NCI-H524 treated with DMSO at 0.1 percent for 48 hours (cell line): ENCODE data around the gene SCRN1.
A peak's percentile ranks its signal among the peaks of the same experiment; 100 is the strongest.

Experiments used
- DNase-seq: peaks from one replicate; lab custom pipeline; 2025; lab: John Stamatoyannopoulos, UW

The SCRN1 gene

DNA sequence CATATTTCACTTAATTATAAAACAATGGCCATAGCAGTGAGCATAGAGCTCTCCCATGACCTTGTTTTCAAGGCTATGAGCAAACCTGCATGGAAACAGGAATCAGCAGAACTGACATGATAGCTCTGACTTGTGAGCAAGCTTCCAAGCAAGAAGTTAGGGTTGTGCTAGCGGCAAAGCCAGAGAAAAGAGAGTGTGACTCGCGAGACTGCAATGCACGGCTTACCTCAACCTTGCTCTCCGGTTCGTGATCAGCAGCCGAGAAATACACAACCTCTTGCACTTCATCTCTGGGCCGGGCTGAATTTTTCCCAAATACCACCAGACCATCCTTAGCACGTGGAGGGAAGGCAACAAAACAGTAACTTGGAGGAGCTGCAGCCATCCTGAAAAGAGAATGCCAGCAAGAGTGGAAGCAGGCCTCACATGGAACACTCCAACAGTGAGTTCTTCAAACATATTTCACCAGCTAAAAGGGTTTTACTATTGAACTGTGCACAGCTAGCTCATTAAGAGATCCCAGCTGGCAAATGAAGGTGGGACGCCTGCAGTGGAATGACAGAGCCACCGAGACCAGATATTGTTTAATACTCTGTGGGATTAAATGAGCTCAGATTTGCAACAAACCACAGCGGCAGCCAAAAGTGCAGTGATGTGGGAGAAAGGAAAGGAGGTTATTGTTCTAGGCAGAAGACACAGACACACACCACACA is 20.8 kb downstream of the SCRN1 start:
- DNase-seq: no peak

DNA sequence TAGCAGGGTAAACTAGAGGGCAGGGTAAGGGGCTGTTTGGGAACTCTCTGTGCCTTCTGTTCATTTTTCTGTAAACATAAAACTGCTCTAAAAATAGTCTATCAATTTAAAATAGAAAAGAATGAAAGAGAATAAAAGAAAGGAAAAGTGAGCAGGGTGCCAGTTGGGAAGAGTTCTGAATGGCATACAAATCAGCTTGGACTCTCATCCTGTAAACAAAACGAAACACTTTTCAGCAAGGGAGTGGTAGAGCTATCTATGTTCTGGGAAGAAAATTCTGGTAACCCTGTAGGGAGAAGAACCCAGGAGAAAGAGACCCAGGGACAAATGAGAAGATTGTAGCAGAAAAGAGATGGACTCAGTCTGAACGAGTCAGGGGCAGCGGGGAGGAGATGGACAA is 24.6 kb downstream of the SCRN1 start:
- no peak for DNase-seq

DNA sequence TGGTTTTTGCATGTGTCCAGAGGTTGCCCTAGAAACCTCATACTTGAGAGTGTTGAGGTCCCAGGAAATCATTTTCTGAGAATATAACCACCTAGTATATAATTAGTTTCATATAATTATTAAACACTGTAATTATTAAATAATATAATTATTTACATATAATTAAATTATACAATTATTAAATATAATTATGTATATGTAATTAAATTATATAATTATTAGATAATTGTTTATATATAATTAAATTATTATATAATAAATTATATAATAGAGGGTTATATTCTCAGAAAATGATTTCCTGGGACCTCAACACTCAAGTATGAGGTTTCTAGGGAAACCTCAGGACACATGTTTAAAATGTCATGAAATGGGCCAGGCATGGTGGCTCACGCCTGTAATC is 27.6 kb downstream of the SCRN1 start:
- DNase-seq: no peak

DNA sequence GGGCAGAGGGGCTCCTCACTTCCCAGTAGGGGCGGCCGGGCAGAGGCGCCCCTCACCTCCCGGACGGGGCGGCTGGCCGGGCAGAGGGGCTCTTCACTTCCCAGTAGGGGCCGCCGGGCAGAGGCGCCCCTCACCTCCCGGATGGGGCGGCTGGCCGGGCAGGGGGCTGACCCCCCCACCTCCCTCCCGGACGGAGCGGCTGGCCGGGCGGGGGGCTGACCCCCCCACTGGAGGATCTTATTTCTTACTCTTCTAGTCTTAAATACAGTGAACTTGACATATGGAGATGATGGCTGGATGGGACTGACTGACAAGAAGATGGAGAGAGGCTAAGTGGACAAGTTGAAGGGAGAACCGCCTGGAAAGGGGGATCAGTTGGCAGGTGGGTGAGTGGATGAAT is 28.0 kb downstream of the SCRN1 start:
- DNase-seq: peak; percentile 45

DNA sequence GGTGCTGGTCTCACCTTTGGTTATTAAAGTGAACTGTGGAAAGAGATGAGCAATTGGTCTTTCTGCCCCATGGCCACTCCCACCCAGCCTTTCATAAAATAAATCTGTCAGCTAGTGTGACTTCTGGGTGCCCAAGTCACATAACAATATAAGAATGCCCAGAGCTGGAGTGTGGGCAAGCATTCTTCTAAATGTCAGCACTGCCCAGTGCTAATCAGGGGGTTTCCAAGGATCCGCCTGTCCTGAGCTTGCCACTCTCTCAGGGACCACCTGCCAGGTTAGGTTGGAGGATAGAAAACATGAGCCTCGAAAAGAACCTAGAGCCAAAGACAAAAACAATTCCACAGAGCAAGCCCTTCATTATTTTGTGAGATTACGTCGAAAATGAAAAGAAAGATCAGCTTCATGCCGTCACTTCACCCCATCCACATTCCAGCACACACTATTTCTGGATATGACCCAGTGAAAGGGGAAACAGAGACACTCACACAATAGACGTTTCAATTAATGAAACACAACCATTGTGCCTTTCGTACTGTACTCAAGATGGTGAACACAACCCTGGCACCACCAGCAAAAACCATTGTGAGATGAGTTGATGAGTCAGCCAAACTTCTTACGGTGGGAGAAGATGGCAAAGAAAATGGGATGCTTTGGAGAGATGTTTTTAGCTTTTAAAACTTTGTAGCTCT is 30.8 kb downstream of the SCRN1 start:
- no peak for DNase-seq

DNA sequence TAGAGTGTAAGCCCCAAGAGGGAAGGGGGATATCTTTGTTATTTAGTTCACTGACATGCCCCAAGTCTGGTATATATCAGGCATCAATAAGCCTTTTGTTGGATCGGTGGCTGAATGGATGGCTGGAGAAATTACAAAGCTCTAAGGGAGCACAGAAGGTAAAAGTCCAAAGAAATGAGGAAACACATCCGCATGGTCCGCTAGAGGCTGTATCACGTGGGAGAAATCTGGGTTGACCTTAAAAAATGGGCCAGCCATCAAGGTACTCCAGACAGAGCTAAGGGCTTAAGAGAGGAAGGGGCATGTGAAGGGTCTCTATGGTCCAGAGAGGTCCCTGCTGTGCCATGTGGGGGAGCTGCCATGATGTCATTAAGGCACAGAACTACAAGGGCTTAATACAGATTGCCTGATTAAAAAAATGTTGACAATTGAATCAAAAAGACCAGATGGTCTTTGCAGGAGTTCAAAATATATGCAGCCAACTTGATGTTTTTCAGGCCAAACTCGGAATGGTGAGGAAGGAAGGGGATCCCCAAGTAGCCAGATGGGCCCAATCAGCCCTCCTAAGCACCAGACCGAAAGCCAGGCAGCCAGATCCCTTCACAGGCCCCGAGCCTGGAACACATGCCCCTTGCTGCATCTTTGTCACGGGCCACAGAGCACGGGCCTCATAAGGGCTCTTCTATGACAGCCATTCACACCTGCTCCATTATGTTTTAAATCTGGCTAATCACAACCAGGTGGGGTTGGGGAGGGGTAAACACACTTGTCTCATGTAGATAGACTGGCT is 31.9 kb downstream of the SCRN1 start:
- DNase-seq: peak; percentile 97

DNA sequence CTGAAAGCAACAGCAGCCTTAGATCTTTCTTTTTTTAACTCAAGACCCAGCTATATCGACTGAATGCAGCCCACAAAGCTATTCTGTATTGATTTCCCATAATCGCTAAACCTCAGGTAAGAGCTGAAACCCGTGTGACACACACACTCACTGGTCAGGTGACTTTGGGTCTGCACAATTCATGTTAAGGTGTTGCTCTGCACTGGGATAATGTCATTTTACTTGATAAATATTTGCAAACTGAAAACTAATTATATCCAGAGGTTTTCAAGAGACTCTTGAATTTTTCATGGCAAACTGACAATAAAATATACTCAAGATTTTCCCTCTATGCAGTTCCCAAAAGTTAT is 33.1 kb downstream of the SCRN1 start:
- no peak for DNase-seq

DNA sequence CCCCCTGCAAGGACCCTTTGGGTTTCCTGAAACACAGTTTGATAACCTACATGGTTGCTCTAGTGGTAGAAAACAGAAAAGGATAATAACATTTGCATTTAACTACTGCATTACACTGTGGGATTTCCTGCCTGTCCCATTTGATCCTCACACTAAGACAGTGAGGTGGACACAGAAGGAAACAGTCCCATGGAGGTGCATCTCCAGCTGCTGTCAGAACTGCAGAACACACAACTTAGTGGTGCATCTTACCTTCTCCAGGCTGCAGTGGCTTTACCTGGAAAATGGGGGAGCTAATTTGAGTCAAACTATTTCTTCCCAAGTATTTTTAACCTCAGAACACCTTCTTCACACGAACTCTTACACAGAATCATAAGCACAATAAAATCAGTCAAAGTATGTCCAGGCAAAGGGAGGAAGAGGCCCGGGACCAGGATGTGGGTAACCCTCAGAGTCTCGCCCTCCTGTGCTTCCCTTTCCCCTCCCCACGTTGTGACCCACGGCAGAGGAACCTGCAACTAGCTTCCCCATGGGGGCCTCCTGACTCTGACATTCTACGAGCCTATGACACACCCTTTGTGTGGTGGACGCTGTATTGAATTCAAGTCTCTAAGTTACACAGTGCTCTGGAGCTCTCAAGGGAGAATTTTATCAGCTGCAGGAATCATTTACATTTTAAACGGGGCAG is 33.7 kb downstream of the SCRN1 start:
- no peak for DNase-seq

DNA sequence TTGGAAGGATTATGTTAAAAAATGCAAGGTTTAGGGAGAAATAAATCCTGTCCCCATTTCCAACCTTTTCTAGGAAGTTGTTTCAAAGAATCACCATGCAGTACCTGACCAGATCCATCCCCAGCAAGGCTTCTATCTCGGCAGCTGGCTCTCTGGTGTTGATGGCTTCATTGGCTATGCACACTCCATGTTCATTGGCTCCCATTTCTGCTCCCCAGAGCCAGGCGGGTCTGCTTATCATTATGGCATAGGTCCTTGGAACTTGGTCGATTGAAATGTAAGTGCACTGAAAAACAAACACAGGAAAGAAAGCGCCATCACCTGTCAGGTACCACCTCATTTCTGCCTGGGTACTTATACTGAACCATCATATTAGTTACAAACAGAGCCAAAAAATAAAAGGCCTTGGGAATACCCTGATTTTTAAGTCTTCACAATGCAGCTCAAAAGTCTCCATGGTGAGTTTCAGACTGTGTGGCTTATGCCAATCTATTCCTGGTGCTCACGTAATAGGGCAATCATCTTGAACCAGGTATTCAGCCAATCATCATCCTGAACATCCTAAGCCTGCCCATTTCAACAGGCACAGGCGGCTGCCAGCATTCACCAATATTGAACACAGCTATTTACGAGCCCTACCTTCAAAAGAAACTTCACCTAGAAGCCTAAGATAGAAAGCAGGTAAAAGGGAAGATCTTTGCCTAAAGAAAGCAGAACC is 34.4 kb downstream of the SCRN1 start:
- DNase-seq: no peak

DNA sequence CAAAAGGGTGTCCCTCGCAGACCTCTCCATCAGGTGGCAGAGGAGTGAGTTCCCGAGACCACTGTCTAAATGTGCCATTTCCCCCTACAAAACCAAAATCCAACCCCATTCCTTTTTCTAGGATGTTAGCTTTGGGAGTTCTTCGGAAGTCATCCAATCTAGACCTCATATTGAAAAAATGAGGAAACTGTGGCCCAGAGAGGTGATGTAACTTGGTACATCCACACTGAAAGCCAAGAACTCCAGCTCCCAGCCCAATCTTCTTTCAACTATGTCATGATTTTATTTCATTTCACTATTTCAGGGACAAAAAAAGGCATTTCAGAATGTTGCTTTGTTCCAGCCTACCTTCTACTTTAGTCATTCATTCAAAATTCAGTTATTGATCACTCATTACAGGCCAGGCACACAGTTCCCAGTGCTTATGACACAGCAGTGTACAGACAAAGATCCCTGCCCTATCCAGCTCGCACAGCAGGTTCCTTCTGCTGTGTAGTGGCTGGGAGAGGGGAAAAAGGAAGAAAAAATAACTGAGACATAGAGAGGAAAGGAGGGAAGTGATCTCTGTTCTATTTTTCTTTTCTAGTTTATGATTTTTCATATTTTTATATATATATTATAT is 35.8 kb downstream of the SCRN1 start:
- DNase-seq: no peak

DNA sequence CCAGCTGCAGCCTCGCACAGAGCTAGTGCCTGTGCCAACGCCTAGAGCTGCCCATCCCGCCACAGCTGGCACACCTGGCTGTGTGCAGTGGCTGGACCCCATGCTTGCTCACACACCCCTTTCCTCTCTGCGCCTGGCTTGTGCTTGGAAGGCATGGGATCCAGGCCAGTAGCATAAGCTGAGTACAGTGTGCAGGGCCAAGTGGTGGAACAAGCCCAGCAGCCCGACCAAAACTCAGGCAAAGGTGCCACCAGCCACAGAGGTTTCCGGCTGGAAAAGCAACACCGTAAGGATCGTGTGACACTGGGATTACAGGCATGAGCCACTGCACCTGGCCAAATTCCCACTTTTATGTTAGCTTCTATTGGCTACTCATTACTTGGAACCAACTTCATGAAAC is 38.4 kb downstream of the SCRN1 start:
- DNase-seq: no peak

DNA sequence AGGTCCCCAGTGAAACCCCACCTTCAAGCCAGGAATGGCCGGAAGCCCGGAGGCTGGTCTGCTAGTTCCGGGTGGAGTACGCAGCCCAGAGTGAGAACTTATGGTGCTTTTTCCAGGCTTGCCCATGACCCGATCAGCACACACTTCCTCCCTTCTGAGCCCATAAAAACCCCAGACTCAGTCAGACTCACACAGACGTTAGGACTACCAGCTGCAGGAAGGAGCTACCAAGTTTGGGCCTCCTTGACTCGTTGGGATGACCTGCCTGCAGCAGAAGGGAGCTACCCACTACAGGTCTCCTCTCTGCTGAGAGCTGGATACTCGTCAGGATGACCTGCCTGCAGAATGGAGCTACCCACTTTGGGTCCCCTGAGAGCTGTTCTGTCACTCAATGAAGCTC is 39.1 kb downstream of the SCRN1 start:
- DNase-seq: no peak

DNA sequence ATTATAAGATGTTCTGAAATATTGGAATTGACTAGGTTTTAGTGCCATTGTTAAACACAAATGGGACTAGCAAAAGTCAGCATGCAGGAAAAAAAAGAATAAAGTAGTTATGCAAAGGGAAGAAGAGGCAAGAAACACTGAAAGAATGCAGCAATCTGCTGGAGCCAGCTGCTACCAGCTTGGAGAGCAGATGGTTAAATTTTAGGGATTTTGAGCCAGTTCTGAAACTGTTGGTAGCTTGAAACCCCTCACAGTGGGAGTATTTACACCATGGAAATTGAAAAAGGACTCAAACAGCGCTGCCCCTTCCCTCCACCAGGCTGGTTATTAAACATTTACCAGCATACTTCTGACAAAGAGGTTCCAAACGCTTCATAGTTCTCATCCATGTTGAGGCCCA is 41.0 kb downstream of the SCRN1 start:
- no peak for DNase-seq

DNA sequence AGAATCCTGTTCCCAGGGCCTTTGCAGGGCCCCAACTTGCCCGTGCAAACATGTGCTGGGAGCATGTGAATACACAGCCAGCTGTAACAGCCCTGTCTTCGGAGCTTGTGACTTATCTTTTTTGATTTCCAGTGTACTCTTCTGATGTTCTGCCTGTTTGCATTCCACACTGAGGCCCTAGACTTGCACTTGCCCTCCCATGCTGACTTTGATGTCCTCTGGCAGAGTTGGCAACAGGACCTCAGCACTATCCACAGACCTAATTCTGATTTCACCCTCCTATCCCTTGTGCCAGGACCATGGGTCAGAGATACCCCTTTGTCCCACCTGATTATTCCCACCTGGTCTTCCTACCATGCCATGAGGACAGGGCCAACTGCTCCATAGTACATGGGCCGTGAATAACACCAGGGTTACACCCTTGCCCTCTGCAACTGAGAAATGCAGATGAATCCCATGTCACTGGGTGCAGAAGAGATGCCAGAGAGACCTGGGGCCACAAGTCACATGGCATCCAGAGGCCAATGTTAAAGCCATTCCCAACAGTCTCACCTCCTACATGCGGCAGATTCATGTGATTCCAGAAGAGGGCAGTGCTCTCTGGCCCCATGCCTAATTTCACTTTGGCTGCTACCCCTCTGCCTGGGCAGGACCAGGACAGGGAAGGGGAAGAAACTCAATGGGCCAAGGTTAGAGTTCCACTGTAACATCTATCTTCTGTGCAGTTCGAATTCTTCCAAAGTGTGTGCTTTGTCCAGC is 43.0 kb downstream of the SCRN1 start:
- DNase-seq: no peak

DNA sequence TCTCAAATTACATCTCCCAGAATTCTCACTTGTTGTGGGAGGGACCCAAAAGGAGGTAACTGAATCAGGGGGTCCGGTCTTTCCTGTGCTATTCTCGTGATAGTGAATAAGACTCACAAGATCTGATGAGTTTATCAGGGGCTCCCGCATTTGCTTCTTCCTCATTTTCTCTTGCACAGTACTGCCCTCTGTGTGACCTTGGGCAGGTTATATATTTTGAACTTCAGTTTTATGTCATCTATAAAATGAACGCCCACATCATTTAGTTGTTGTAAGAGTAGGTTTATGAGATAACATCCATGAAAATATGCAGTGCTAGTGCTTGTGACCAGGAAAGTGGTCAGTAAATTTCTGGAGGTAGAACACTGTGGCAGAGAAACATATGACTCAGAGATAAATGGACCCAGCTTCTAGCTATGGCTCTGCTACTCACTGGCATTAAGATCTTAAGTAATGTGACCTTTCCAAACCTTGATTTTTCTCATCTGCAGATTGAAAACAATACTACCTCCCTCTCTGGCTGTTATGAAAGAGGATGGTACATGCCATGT is 44.3 kb downstream of the SCRN1 start:
- DNase-seq: no peak

DNA sequence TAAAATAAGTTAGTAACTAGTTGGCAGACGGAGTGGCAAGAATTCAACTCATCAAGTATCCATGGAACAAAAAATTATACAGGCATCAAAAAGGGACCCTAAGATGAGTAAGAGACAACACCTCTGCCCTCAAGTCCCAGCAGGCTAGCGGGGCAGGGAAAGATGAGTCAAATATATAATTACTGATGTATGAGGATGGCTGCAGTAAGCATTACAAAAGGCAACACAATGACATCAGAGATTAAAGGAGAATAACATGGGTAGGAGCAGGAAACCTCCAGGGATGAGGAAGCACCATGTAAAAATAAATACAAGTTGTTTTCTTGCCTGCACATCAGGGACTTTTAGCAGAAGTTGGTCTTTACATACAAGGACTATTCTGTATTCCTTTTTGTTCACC is 49.4 kb downstream of the SCRN1 start:
- no peak for DNase-seq

DNA sequence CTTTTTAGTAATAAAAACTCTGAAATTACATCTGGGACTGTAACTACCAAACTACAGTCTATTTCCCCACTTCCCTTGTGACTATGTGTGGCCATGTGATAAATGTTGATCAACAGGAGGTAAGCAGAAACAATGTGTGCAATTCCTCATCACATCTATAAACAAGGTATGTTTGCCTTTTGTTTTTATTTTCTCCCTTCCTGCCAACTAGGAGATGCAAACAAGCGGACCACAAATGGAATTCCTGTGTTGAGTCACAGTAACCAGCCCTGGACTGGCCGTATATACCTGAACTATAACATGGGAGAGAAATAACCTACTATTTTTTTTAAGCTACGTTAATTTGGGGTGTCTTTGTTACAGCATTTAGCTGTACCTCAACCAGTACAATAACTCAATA is 52.5 kb downstream of the SCRN1 start:
- no peak for DNase-seq

DNA sequence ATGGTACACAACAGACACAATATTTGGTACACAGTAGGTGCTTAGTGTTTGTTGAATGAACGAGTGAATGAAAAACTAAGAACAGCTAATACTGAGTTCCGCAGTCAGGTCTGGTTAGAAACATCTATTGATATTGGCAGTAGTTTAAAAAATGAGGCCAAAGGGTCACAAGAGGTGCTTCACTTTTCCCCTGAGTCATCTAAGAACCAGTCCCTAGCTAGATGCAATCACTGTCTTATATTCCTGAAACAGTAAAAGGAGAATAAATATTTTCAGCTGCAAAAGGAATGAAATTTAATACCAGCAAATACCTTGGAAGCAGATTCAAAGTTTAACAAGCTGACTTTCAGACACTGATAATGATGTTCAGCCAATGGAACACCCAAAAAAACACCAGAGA is 54.5 kb downstream of the SCRN1 start:
- no peak for DNase-seq

DNA sequence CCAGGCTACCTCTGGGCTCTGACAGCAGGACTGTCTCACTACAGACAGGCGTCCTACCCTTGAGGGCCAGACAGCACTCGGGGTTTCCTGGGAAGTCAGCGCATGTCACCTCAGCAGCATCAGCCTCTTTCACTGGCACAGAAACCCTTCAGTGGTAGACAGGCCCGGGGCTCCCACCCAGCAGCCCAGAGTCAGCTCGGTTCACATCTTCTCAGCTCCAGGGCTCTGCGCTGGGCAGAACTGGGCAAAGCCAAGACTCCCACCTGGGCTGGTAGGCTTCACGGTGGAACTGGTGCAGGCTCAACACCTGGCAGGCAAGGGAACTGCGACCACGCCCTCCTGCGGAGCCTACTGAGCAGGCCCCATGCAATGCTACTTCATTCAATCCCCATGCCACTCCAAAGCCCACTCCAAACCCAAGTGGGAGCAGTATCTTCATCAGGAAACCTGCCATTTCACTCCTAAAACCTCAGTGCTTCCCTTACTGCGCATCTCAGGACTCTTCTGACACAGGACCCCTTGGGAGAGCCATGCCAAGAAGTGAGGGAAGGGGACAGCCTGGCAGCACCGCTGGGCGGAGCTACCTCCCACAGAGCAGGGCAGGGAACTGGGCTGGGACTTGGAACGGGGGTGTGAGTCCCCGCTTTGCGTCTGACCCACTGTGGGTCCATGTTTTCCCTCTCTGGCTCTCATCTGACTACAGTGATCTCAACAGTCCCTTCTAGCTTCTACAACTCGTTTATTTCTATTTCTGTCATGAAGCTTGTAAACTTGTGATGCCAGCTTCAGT is 60.4 kb downstream of the SCRN1 start:
- no peak for DNase-seq

DNA sequence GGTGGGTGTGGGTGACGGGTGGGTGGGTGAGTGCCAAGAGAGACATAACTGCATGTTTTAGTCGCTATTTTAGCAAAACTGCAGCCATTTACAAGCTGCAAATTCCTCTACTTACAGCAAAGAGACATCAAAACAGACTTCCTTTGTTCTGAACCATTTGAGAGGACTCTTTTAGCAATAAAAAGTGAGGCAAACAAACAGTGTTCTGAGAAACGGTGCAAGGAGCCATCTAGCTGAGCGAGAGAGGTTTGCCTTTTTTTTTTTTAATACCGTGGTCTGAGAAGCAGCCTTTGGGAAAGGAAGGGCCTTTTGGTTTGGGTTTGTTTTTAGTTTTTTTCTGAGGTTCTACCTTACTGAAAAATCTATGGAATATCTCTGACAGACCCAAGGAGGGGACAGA is 62.9 kb downstream of the SCRN1 start:
- DNase-seq: no peak
